WERI-Rb-1 (cell line): ENCODE results near the gene ABI1.

ENCODE experiments used
- DNase-seq: peaks from one replicate; pipeline ENCODE4 v3.0.0-alpha.2; 2020
- H3K27ac ChIP-seq: fragments of 250-450 bp; sonication (Bioruptor Pico); 2 replicates; pipeline ENCODE4 v1.5.1; 2020; ENCODE audit warnings: mild to moderate bottlenecking, moderate library complexity
- H3K27me3 ChIP-seq: fragments of 250-450 bp; sonication (Bioruptor Pico); 2 replicates; pipeline ENCODE4 v1.5.1; 2021; ENCODE audit warnings: mild to moderate bottlenecking, low read depth, moderate library complexity; ENCODE audit not compliant: insufficient read depth, severe bottlenecking
- H3K36me3 ChIP-seq: fragments of 250-450 bp; sonication (Bioruptor Pico); 2 replicates; pipeline ENCODE4 v1.5.1; 2020; ENCODE audit warnings: mild to moderate bottlenecking, moderate library complexity
- H3K4me3 ChIP-seq: 2 replicates; pipeline ENCODE4 v1.5.1; 2011; ENCODE audit warnings: low read depth, mild to moderate bottlenecking, control low read depth, low read length
- H3K9me3 ChIP-seq: fragments of 250-450 bp; sonication (Bioruptor Pico); 2 replicates; pipeline ENCODE4 v1.5.1; 2021; ENCODE audit warnings: mild to moderate bottlenecking, moderate library complexity; ENCODE audit not compliant: severe bottlenecking
- TF ChIP-seq, protein P1 (sequence below): IDR thresholded peaks from 2 replicates; pipeline ENCODE4 v1.5.1; 2011; ENCODE audit warnings: low read depth, mild to moderate bottlenecking, control low read depth, inconsistent platforms, low read length

The ABI1 gene

GRCh38 chr10:26739071-26739631 is 121.6 kb downstream of the ABI1 start:
- Histone ChIP-seq H3K9me3 (no peaks in the 10 kb centered on the region), H3K27me3 (no peaks in the 10 kb centered on the region), H3K27ac (no peak overlapping the region), H3K36me3 (peaks cover 6% of the 10 kb centered on the region), H3K4me3 (no peak overlapping the region)
- TF ChIP-seq, protein P1, sequence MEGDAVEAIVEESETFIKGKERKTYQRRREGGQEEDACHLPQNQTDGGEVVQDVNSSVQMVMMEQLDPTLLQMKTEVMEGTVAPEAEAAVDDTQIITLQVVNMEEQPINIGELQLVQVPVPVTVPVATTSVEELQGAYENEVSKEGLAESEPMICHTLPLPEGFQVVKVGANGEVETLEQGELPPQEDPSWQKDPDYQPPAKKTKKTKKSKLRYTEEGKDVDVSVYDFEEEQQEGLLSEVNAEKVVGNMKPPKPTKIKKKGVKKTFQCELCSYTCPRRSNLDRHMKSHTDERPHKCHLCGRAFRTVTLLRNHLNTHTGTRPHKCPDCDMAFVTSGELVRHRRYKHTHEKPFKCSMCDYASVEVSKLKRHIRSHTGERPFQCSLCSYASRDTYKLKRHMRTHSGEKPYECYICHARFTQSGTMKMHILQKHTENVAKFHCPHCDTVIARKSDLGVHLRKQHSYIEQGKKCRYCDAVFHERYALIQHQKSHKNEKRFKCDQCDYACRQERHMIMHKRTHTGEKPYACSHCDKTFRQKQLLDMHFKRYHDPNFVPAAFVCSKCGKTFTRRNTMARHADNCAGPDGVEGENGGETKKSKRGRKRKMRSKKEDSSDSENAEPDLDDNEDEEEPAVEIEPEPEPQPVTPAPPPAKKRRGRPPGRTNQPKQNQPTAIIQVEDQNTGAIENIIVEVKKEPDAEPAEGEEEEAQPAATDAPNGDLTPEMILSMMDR: no peak
- no peak for DNase-seq

- no peak overlapping the region for H3K27ac ChIP-seq
- no peak overlapping the region for H3K4me3 ChIP-seq
- DNase-seq: no peak
- H3K9me3 ChIP-seq: no peaks in the 10 kb centered on the region
- TF ChIP-seq, protein P1: no peak
- peaks cover 6% of the 10 kb centered on the region for H3K36me3 ChIP-seq
- no peaks in the 10 kb centered on the region for H3K27me3 ChIP-seq
These were observed 122.4 kb downstream of the ABI1 start for GRCh38 chr10:26738301-26738911.

DNA sequence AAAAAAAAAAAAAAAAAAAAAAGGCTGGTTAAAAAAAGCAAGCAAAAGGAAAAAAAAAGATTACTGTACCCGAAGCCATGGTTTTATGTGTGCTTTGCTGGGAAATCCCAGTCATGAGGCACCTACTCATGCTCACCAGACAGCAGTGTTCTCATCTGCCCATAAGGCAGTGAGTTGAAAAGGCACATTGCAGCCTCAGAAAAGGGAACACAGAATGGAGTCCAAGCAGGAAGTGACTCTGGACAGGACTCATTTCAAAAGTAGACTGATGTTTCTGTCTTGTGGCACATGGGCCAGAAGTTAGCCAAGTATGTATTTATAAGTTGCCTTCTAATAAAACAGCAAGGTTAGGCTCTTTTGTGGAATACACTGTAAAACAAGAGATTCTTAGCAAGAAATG is 123.0 kb downstream of the ABI1 start:
- Histone ChIP-seq H3K27ac (no peak overlapping the region), H3K27me3 (no peaks in the 10 kb centered on the region), H3K36me3 (peaks cover 5% of the 10 kb centered on the region), H3K4me3 (no peak overlapping the region), H3K9me3 (no peaks in the 10 kb centered on the region)
- DNase-seq: no peak
- TF ChIP-seq, protein P1: no peak

GRCh38 chr10:26735435-26735834 is 125.3 kb downstream of the ABI1 start:
- no peaks in the 10 kb centered on the region for H3K9me3 ChIP-seq
- no peaks in the 10 kb centered on the region for H3K27me3 ChIP-seq
- no peak overlapping the region for H3K4me3 ChIP-seq
- peaks cover 4% of the 10 kb centered on the region for H3K36me3 ChIP-seq
- TF ChIP-seq, protein P1: no peak
- DNase-seq: no peak
- H3K27ac ChIP-seq: no peak overlapping the region

DNA sequence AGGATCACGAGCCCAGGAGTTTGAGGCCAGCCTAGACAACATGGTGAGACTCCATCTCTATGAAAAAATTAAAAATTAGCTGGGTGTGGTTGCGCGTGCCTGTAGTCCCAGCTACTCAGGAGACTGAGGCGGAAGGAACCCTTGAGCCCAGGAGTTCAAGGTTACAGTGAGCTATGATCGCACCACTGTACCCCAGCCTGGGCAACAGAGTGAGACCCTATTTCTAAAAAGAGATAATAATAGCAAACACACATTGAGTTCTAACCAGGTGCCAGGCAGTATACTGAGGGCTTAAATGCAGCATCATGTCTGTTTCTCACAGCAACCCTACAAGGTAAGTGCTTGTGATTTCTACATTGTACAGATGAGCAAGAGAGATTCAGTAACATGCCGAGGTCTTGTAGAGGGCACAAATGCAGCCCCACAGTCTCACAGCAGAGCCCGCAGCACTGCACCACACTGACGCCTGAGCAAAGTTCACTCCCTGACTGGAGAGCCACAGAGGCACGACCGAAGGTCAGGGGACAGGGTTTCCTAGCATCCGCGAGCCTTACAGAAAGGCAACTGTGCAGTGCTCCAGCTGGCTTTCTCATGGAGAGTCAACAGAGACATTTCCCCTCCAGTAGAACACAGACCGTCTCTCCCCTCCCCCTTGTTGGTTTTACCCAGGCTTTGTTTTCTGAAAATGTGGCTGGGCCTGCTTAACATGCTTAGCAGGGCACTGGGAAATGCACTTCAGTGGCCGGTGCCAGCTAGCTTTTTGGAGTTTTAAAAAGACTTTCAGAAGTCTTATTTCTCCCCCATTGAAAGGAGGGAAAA is 126.8 kb downstream of the ABI1 start:
- Histone ChIP-seq H3K9me3 (no peaks in the 10 kb centered on the region), H3K27ac (no peak overlapping the region), H3K27me3 (no peaks in the 10 kb centered on the region), H3K4me3 (no peak overlapping the region), H3K36me3 (peaks cover 4% of the 10 kb centered on the region)
- no peak for DNase-seq
- TF ChIP-seq, protein P1: no peak
